H1 (cell line): ENCODE results near the gene TLK2. TPM values are rescaled to one million over a fixed set of nuclear protein-coding genes. Genes with fewer than 3 reads are reported as not detected.

Experiments
- CTCF ChIA-PET: fragments of 300-600 bp; sonication (Branson Sonifier 250); formaldehyde crosslinking; loops from one replicate; lab custom pipeline; 2021; ENCODE audit not compliant: partially characterized antibody; lab: Charles Lee
- POLR2A ChIA-PET: fragments of 300-600 bp; sonication (Branson Sonifier 250); formaldehyde crosslinking; loops from one replicate; lab custom pipeline; 2021; ENCODE audit warnings: inconsistent platforms; ENCODE audit not compliant: partially characterized antibody; lab: Charles Lee
- DNase-seq, 2 experiments: peaks; one replicate each; pipeline versions ENCODE4 v3.0.0 to v3.0.0-alpha.2; 2010 to 2022; ENCODE audit warnings: low spot score in 2 of 2, low read depth in 1 of 2, mixed read lengths in 1 of 2
- FAIRE-seq: peaks from 2 replicates; lab custom pipeline; 2011; peaks lifted over from hg19 to GRCh38; lab: Jason Lieb, UNC
- H2AFZ ChIP-seq: 2 replicates; pipeline ENCODE4 v1.8.1; 2012; ENCODE audit warnings: low read length, inconsistent platforms
- H2AK5ac ChIP-seq: 2 replicates; pipeline ENCODE4 v1.6.1; 2013; ENCODE audit warnings: low read depth, low read length
- H2BK120ac ChIP-seq: replicated peaks from 2 replicates; pipeline ENCODE3; 2013; ENCODE audit warnings: low read depth, low read length, inconsistent platforms
- H2BK12ac ChIP-seq: 2 replicates; pipeline ENCODE4 v1.6.1; 2013; ENCODE audit warnings: low read depth, low read length
- H2BK15ac ChIP-seq: 2 replicates; pipeline ENCODE4 v1.6.1; 2013; ENCODE audit warnings: low read length
- H2BK20ac ChIP-seq: 2 replicates; pipeline ENCODE4 v1.6.1; 2013; ENCODE audit warnings: low read length
- H2BK5ac ChIP-seq: 2 replicates; pipeline ENCODE4 v1.6.1; 2013; ENCODE audit warnings: low read depth, low read length
- H3K14ac ChIP-seq: 2 replicates; pipeline ENCODE4 v1.6.1; 2013; ENCODE audit warnings: inconsistent platforms; ENCODE audit not compliant: insufficient read length
- H3K18ac ChIP-seq: 2 replicates; pipeline ENCODE4 v1.6.1; 2013; ENCODE audit warnings: low read length; ENCODE audit errors: extremely low read depth
- H3K23ac ChIP-seq: 2 replicates; pipeline ENCODE4 v1.6.1; 2013; ENCODE audit warnings: inconsistent platforms; ENCODE audit not compliant: insufficient read length
- H3K23me2 ChIP-seq: 2 replicates; pipeline ENCODE4 v1.6.1; 2013; ENCODE audit warnings: low read depth, low read length
- H3K27ac ChIP-seq: 2 replicates; pipeline ENCODE4 v1.6.1; 2011; ENCODE audit warnings: low read depth, low read length, inconsistent platforms
- H3K27me3 ChIP-seq, 4 experiments: replicated peaks in 1 of 4; 1 replicate in 1 of 4; 2 replicates in 3 of 4; pipeline versions ENCODE4 v1.6.1 to v1.8.1; 2011 to 2013; ENCODE audit warnings: low read length in 3 of 4, mild to moderate bottlenecking in 3 of 4, inconsistent platforms in 2 of 4, mixed read lengths in 2 of 4, moderate library complexity in 1 of 4; ENCODE audit not compliant: control insufficient read depth in 3 of 4, insufficient read depth in 3 of 4; ENCODE audit errors: extremely low read depth in 1 of 4
- H3K36me3 ChIP-seq, 4 experiments: 2 replicates each; pipeline versions ENCODE4 v1.6.1 to v1.8.1; 2011 to 2013; ENCODE audit warnings: mild to moderate bottlenecking in 4 of 4, low read length in 3 of 4, moderate library complexity in 2 of 4, control low read depth in 1 of 4, inconsistent platforms in 1 of 4; ENCODE audit not compliant: insufficient read depth in 4 of 4, control insufficient read depth in 2 of 4
- H3K4ac ChIP-seq: replicated peaks from 2 replicates; pipeline ENCODE3; 2013; ENCODE audit warnings: low read length, low read depth, mixed read lengths, inconsistent platforms; ENCODE audit not compliant: insufficient read length
- H3K4me1 ChIP-seq, 4 experiments: replicated peaks in 1 of 4; 1 replicate in 1 of 4; 2 replicates in 3 of 4; pipeline versions ENCODE4 v1.6.1 to v1.8.1; 2011 to 2013; ENCODE audit warnings: low read length in 3 of 4, inconsistent platforms in 2 of 4, mixed read lengths in 1 of 4; ENCODE audit not compliant: insufficient read depth in 4 of 4, control insufficient read depth in 3 of 4
- H3K4me2 ChIP-seq, 2 experiments: 2 replicates each; pipeline versions ENCODE4 v1.6.1 to v1.8.1; 2011 to 2013; ENCODE audit warnings: low read depth in 2 of 2, low read length in 2 of 2, control low read depth in 1 of 2, inconsistent platforms in 1 of 2, mild to moderate bottlenecking in 1 of 2; ENCODE audit not compliant: insufficient read depth in 1 of 2
- H3K4me3 ChIP-seq, 4 experiments: fragments of 200-600, 300-600 bp in 1 of 4; sonication (generic), shearing (Covaris generic), sonication (Bioruptor Twin) in 1 of 4; 2 replicates each; pipeline versions ENCODE4 v1.5.1 to v1.8.1; 2011 to 2016; ENCODE audit warnings: low read length in 4 of 4, low read depth in 3 of 4, control low read depth in 2 of 4, inconsistent platforms in 2 of 4, mild to moderate bottlenecking in 2 of 4, mixed read lengths in 1 of 4, moderate library complexity in 1 of 4; ENCODE audit not compliant: insufficient read depth in 2 of 4; ENCODE audit errors: extremely low read depth in 1 of 4
- H3K56ac ChIP-seq: replicated peaks from 2 replicates; pipeline ENCODE3; 2013; ENCODE audit warnings: low read depth, mild to moderate bottlenecking, mixed read lengths, low read length, inconsistent platforms; ENCODE audit not compliant: insufficient read length
- H3K79me1 ChIP-seq: 2 replicates; pipeline ENCODE4 v1.6.1; 2013; ENCODE audit warnings: low read depth, low read length, control low read depth
- H3K79me2 ChIP-seq, 2 experiments: 2 replicates each; pipeline versions ENCODE4 v1.6.1 to v1.8.1; 2012 to 2013; ENCODE audit warnings: low read length in 2 of 2, mild to moderate bottlenecking in 2 of 2, inconsistent platforms in 1 of 2; ENCODE audit not compliant: insufficient read depth in 2 of 2, control insufficient read depth in 1 of 2
- H3K9ac ChIP-seq, 4 experiments: replicated peaks in 1 of 4; 1 replicate in 1 of 4; 2 replicates in 3 of 4; pipeline versions ENCODE4 v1.6.1 to v1.8.1; 2011 to 2013; ENCODE audit warnings: low read depth in 3 of 4, low read length in 3 of 4, control low read depth in 2 of 4, mild to moderate bottlenecking in 2 of 4, moderate library complexity in 2 of 4, inconsistent platforms in 1 of 4; ENCODE audit errors: extremely low read depth in 1 of 4
- H3K9me3 ChIP-seq, 2 experiments: 2 replicates each; pipeline versions ENCODE4 v1.6.1 to v1.8.1; 2012 to 2013; ENCODE audit warnings: mild to moderate bottlenecking in 2 of 2, moderate library complexity in 2 of 2, control low read depth in 1 of 2, inconsistent platforms in 1 of 2, low read depth in 1 of 2, low read length in 1 of 2, mixed read lengths in 1 of 2; ENCODE audit not compliant: insufficient read depth in 2 of 2
- H4K20me1 ChIP-seq, 2 experiments: replicated peaks in 1 of 2; 2 replicates each; pipeline versions ENCODE3 to v1.8.1; 2011 to 2013; ENCODE audit warnings: inconsistent platforms in 2 of 2, low read length in 2 of 2, mild to moderate bottlenecking in 1 of 2; ENCODE audit not compliant: insufficient read depth in 2 of 2, control insufficient read depth in 1 of 2
- H4K5ac ChIP-seq: 2 replicates; pipeline ENCODE4 v1.6.1; 2013; ENCODE audit warnings: low read length, low read depth, mixed read lengths, inconsistent platforms; ENCODE audit not compliant: insufficient read length
- H4K8ac ChIP-seq: 2 replicates; pipeline ENCODE4 v1.8.0; 2013; ENCODE audit warnings: mild to moderate bottlenecking, moderate library complexity, low read length, inconsistent platforms; ENCODE audit not compliant: insufficient read depth; ENCODE audit errors: extremely low read depth
- H4K91ac ChIP-seq: replicated peaks from 2 replicates; pipeline ENCODE3; 2013; ENCODE audit warnings: low read length, mixed read lengths, inconsistent platforms; ENCODE audit not compliant: insufficient read length
- BRCA1 ChIP-seq: IDR thresholded peaks from 2 replicates; pipeline ENCODE4 v1.6.1; 2012; ENCODE audit warnings: low read depth, low read length, improper control_type of control experiment
- CHD2 ChIP-seq: IDR thresholded peaks from 2 replicates; pipeline ENCODE4 v1.6.1; 2012; ENCODE audit warnings: low read length, improper control_type of control experiment
- E2F6 ChIP-seq: IDR thresholded peaks from 2 replicates; pipeline ENCODE4 v1.6.1; 2012; ENCODE audit warnings: inconsistent platforms
- FOSL1 ChIP-seq: IDR thresholded peaks from 2 replicates; pipeline ENCODE4 v1.6.1; 2011; ENCODE audit warnings: mild to moderate bottlenecking, low read depth, low read length, moderate library complexity; ENCODE audit not compliant: insufficient read depth
- KDM5A ChIP-seq: fragments of 200-600 bp; IDR thresholded peaks from 2 replicates; pipeline ENCODE4 v1.7.1; 2012; ENCODE audit warnings: mild to moderate bottlenecking, low read length, inconsistent platforms, mixed read lengths
- POLR2A ChIP-seq, 2 experiments: IDR thresholded peaks; 1 replicate in 1 of 2; 2 replicates in 1 of 2; pipeline ENCODE4 v1.6.1; 2011; ENCODE audit warnings: low read depth in 2 of 2, low read length in 2 of 2, mild to moderate bottlenecking in 2 of 2; ENCODE audit errors: control extremely low read depth in 1 of 2
- POU5F1 ChIP-seq: IDR thresholded peaks from 2 replicates; pipeline ENCODE4 v1.6.1; 2011; ENCODE audit warnings: low read depth, mild to moderate bottlenecking, low read length, moderate library complexity
- SAP30 ChIP-seq: fragments of 300-600 bp; sonication (generic); IDR thresholded peaks from 2 replicates; pipeline ENCODE4 v1.7.1; 2012; ENCODE audit warnings: low read length, moderate library complexity, mild to moderate bottlenecking, inconsistent platforms; ENCODE audit not compliant: insufficient read depth, insufficient replicate concordance
- SP2 ChIP-seq: IDR thresholded peaks from 2 replicates; pipeline ENCODE4 v1.6.1; 2012; ENCODE audit warnings: mild to moderate bottlenecking, low read length, inconsistent platforms
- WGBS, 2 experiments: shearing (Covaris generic) in 1 of 2; methylation state at CpG; one replicate each; pipeline versions ENCODE4 v1.1.6 to v1.1.7; 2013 to 2015; ENCODE audit warnings: low lambda C conversion rate in 2 of 2, mixed read lengths in 2 of 2, inconsistent platforms in 1 of 2, low coverage in 1 of 2, missing lambda C conversion rate in 1 of 2; ENCODE audit not compliant: insufficient replicate concordance in 2 of 2, insufficient coverage in 1 of 2, insufficient read length in 1 of 2; ENCODE audit errors: extremely low coverage in 1 of 2, missing lambda C conversion rate in 1 of 2; 5-methylcytosine and 5-hydroxymethylcytosine counted together
- polyA plus RNA-seq, 7 experiments: library from polyadenylated mRNA; depleted of rRNA in 3 of 7; stranded (reverse) in 5 of 7; unstranded in 2 of 7; fragments of >200 nt in 5 of 7; fragments of 200-250 nt in 2 of 7; gene quantifications; 1 replicate in 5 of 7; 2 replicates in 1 of 7; 4 replicates in 1 of 7; pipeline versions ENCODE4 v1.2.1 to v1.2.3, GENCODE V29; 2011 to 2013; ENCODE audit warnings: missing spikeins in 2 of 7, mixed read lengths in 2 of 7
- total RNA-seq: library from RNA; stranded (reverse); fragmentation: NEBNext Ultra II Directional; extraction: Animal tissue kit (Norgen Biotek cat#: 25700); gene quantifications from 2 replicates; pipeline ENCODE4 v1.2.1, GENCODE V29; 2021
- TF ChIP-seq, protein P1 (sequence below), 3 experiments: IDR thresholded peaks; 1 replicate in 2 of 3; 2 replicates in 1 of 3; pipeline versions ENCODE4 v1.5.1 to v1.6.1; 2011; ENCODE audit warnings: low read length in 3 of 3, mild to moderate bottlenecking in 3 of 3, inconsistent platforms in 2 of 3, low read depth in 1 of 3, moderate library complexity in 1 of 3; ENCODE audit not compliant: insufficient read depth in 1 of 3; ENCODE audit errors: control extremely low read depth in 1 of 3

The TLK2 gene
- total and polyA plus RNA-seq, 2 of the 8 experiments (the other 6 are each of a cell fraction or from before 2014, with no cell fraction given): 43.1 to 59.9 TPM

- Histone ChIP-seq H2BK12ac (no peak overlapping the region), H3K79me2 (no peaks in the 10 kb centered on the region), H3K56ac (no peak overlapping the region), H2AFZ (no peak overlapping the region), H3K9me3 (no peaks in the 10 kb centered on the region), H4K5ac (no peak overlapping the region), H3K4me1 (no peaks in the 10 kb centered on the region), H3K23ac (no peak overlapping the region), H4K91ac (no peak overlapping the region), H3K14ac (no peak overlapping the region), H3K4me2 (no peak overlapping the region), H4K8ac (no peak overlapping the region), H3K4me3 (no peak overlapping the region), H3K36me3 (peaks cover 2 to 22% (median 7%) of the 10 kb centered on the region in 4 experiments; a peak in 7 of 8 replicates), H3K27me3 (no peaks in the 10 kb centered on the region), H2AK5ac (no peak overlapping the region), H2BK120ac (no peak overlapping the region), H3K27ac (no peak overlapping the region), H3K79me1 (no peaks in the 10 kb centered on the region), H3K23me2 (no peaks in the 10 kb centered on the region; the same call in 1 of the 2 replicates), H3K18ac (no peak overlapping the region), H4K20me1 (peaks cover 0 to 1% of the 10 kb centered on the region in 2 experiments), H3K9ac (no peak overlapping the region), H2BK20ac (no peak overlapping the region), H2BK5ac (no peak overlapping the region), H3K4ac (no peak overlapping the region), H2BK15ac (no peak overlapping the region)
- DNase-seq (no peak), FAIRE-seq (no peak)
- ChIA-PET POLR2A (no interaction called here), CTCF (no interaction called here)
- WGBS, 2 experiments: 95% methylated on average over 7 of the region's 7 CpGs; no CpG with 5 or more reads in 1 of the 2 experiments
- TF ChIP-seq FOSL1 (no peak), E2F6 (no peak), CHD2 (no peak), KDM5A (no peak), SAP30 (no peak), POU5F1 (no peak), BRCA1 (no peak), SP2 (no peak), POLR2A (IDR thresholded peaks at IDR 0.05; ENCODE audit: control extremely low read depth in 1 of 2, low read depth in 2 of 2, low read length in 2 of 2) (no peak)
- TF ChIP-seq, protein P1, sequence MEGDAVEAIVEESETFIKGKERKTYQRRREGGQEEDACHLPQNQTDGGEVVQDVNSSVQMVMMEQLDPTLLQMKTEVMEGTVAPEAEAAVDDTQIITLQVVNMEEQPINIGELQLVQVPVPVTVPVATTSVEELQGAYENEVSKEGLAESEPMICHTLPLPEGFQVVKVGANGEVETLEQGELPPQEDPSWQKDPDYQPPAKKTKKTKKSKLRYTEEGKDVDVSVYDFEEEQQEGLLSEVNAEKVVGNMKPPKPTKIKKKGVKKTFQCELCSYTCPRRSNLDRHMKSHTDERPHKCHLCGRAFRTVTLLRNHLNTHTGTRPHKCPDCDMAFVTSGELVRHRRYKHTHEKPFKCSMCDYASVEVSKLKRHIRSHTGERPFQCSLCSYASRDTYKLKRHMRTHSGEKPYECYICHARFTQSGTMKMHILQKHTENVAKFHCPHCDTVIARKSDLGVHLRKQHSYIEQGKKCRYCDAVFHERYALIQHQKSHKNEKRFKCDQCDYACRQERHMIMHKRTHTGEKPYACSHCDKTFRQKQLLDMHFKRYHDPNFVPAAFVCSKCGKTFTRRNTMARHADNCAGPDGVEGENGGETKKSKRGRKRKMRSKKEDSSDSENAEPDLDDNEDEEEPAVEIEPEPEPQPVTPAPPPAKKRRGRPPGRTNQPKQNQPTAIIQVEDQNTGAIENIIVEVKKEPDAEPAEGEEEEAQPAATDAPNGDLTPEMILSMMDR (IDR thresholded peaks at IDR 0.05; ENCODE audit: control extremely low read depth in 1 of 3, insufficient read depth in 1 of 3, low read depth in 1 of 3, low read length in 3 of 3): no peak
Observed at GRCh38 chr17:62588109-62588508, 109.5 kb downstream of the TLK2 start.
